NCI-H2107 treated with DMSO at 0.1 percent for 48 hours (cell line): Measurements from ENCODE around the gene RLN2.

Experiments
- DNase-seq: peaks from one replicate; lab custom pipeline; 2025; ENCODE audit not compliant: unreplicated experiment; lab: John Stamatoyannopoulos, UW

Gene RLN2

DNA sequence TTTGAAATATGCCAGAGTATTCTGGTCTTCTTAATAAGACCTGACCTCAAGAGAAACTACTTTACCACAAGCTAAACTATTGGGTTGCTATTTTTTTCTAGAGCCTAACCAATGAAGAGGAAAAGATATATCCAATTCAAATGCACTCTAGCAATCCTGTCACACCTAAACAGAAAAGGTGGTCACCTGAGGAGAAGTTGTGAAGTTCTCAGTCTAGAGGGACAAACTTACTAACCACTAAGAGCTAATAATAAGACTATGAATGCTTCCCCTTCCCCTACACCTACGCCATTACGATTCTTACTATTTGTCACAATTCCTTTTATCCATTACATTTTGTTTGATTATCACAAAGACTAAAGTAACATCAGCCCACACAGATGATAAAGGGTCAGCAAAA, 29.7 kb downstream of the RLN2 start:
- no peak for DNase-seq

DNA sequence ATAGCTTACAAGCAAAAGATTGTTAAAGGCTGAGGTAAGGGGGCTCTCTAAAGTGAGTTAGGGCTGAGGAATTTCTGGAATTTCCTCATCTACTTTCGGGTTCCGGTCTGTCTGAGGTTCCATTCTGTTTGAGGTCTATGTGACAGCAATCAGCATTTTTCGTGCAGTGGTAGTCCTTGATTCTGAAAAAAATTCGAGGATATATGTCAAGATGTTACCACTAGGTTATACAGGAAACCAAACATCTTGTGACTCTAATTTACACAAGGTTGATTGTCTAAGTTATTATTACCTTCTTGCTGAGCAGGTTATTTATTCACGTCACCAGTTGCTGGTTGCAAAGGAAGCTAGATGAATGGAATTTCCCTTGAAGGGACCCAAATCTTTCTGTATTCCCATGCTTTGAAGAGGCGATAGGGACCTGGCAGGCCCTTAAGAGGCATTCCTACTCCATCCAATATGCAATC, 35.2 kb downstream of the RLN2 start:
- no peak for DNase-seq

DNA sequence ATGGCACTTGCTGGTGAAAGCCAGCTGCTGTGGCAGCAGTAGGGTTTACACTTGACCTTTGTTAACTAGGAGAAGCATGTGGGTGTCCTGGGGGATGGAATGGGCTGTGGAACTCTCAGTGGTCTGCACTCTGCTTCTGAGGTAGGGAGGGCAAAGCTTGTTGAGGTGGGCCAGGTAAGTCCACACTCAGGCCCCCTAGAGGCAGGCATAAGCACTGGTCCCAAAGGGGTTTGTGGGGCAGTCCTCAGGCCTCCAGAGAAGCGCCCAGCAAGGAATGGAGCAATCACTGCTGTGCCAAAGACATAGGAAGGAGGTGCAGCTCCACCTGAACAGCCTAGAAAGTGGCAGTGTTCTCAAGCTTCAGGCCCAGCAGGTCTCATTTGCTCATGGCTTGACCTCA, 38.6 kb downstream of the RLN2 start:
- no peak for DNase-seq

DNA sequence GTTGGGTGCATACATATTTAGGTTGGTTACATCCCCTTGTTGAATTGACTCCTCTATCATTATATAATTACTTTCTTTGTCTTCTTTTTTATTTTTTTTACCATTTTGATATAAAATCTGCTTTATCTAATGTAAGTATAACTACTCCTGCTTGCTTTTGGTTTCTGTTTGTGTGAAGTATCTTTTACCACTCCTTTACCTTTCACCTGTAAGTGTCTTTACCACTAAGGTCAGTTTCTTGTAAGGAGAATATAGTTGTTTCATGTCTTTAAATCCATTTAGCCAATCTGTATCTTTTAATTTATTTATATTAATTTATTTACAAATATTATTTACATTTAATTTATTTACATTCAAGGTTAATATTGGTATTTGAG, 40.3 kb downstream of the RLN2 start:
- DNase-seq, result no peak

DNA sequence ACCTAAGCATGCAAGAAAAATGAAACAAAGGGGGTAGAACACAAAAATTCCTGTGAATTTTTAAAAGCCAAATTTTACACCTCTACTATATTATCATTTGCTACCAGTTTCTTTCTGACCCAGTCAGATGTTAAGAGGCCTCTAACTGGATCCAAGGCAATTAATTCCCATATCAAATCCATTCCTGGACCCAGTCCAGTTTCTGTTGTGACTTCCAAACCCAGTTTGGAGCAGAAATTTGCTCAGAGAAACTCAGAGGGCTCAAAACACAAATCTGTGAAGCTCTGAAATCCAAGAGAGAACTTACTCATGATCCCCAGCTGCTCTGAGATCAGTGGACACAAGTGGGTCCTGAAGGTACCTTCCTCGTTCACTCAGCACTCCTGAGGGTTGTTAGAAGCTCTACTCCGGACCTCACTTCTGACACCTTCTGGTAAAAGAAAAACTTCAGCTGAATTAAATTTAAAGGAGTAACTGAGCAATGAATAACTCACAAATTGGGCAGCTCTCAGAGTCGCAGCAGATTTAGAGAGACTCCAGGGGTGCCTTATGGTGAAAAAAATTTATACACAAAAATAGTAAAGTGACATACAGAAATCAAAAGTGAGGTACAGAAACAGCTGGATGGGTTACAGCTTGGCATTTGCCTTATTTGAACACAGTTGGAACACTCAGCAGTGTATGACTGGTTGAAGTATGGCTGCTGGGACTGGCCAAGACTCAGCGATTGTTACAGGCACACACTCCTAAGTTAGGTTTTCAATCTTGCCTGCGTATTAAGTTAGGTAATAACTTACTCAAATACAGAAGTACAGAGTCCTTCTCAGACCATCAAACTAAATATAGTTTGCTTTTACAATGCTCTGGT, 40.9 kb downstream of the RLN2 start:
- no peak for DNase-seq
